H1 (cell line): ENCODE data around the gene PMPCB. TPM values are rescaled to one million over a fixed set of nuclear protein-coding genes. Genes with fewer than 3 reads are reported as not detected.
"Not testable (repeated sequence)": the region's sequence is repeated elsewhere in the genome, so short reads cannot be mapped to it uniquely, and the experiment has no call there.

ENCODE experiments used
- CTCF ChIA-PET: fragments of 300-600 bp; sonication (Branson Sonifier 250); formaldehyde crosslinking; loops from one replicate; lab custom pipeline; 2021; ENCODE audit not compliant: partially characterized antibody; lab: Charles Lee
- POLR2A ChIA-PET: fragments of 300-600 bp; sonication (Branson Sonifier 250); formaldehyde crosslinking; loops from one replicate; lab custom pipeline; 2021; ENCODE audit warnings: inconsistent platforms; ENCODE audit not compliant: partially characterized antibody; lab: Charles Lee
- DNase-seq, 2 experiments: peaks; one replicate each; pipeline versions ENCODE4 v3.0.0 to v3.0.0-alpha.2; 2010 to 2022; ENCODE audit warnings: low spot score in 2 of 2, low read depth in 1 of 2, mixed read lengths in 1 of 2
- FAIRE-seq: peaks from 2 replicates; lab custom pipeline; 2011; peaks lifted over from hg19 to GRCh38; lab: Jason Lieb, UNC
- H2AFZ ChIP-seq: 2 replicates; pipeline ENCODE4 v1.8.1; 2012; ENCODE audit warnings: low read length, inconsistent platforms
- H2AK5ac ChIP-seq: 2 replicates; pipeline ENCODE4 v1.6.1; 2013; ENCODE audit warnings: low read depth, low read length
- H2BK120ac ChIP-seq: replicated peaks from 2 replicates; pipeline ENCODE3; 2013; ENCODE audit warnings: low read depth, low read length, inconsistent platforms
- H2BK12ac ChIP-seq: 2 replicates; pipeline ENCODE4 v1.6.1; 2013; ENCODE audit warnings: low read depth, low read length
- H2BK15ac ChIP-seq: 2 replicates; pipeline ENCODE4 v1.6.1; 2013; ENCODE audit warnings: low read length
- H2BK20ac ChIP-seq: 2 replicates; pipeline ENCODE4 v1.6.1; 2013; ENCODE audit warnings: low read length
- H2BK5ac ChIP-seq: 2 replicates; pipeline ENCODE4 v1.6.1; 2013; ENCODE audit warnings: low read depth, low read length
- H3K14ac ChIP-seq: 2 replicates; pipeline ENCODE4 v1.6.1; 2013; ENCODE audit warnings: inconsistent platforms; ENCODE audit not compliant: insufficient read length
- H3K18ac ChIP-seq: 2 replicates; pipeline ENCODE4 v1.6.1; 2013; ENCODE audit warnings: low read length; ENCODE audit errors: extremely low read depth
- H3K23ac ChIP-seq: 2 replicates; pipeline ENCODE4 v1.6.1; 2013; ENCODE audit warnings: inconsistent platforms; ENCODE audit not compliant: insufficient read length
- H3K23me2 ChIP-seq: 2 replicates; pipeline ENCODE4 v1.6.1; 2013; ENCODE audit warnings: low read depth, low read length
- H3K27ac ChIP-seq: 2 replicates; pipeline ENCODE4 v1.6.1; 2011; ENCODE audit warnings: low read depth, low read length, inconsistent platforms
- H3K27me3 ChIP-seq, 4 experiments: replicated peaks in 1 of 4; 1 replicate in 1 of 4; 2 replicates in 3 of 4; pipeline versions ENCODE4 v1.6.1 to v1.8.1; 2011 to 2013; ENCODE audit warnings: low read length in 3 of 4, mild to moderate bottlenecking in 3 of 4, inconsistent platforms in 2 of 4, mixed read lengths in 2 of 4, moderate library complexity in 1 of 4; ENCODE audit not compliant: control insufficient read depth in 3 of 4, insufficient read depth in 3 of 4; ENCODE audit errors: extremely low read depth in 1 of 4
- H3K36me3 ChIP-seq, 4 experiments: 2 replicates each; pipeline versions ENCODE4 v1.6.1 to v1.8.1; 2011 to 2013; ENCODE audit warnings: mild to moderate bottlenecking in 4 of 4, low read length in 3 of 4, moderate library complexity in 2 of 4, control low read depth in 1 of 4, inconsistent platforms in 1 of 4; ENCODE audit not compliant: insufficient read depth in 4 of 4, control insufficient read depth in 2 of 4
- H3K4ac ChIP-seq: replicated peaks from 2 replicates; pipeline ENCODE3; 2013; ENCODE audit warnings: low read length, low read depth, mixed read lengths, inconsistent platforms; ENCODE audit not compliant: insufficient read length
- H3K4me1 ChIP-seq, 4 experiments: replicated peaks in 1 of 4; 1 replicate in 1 of 4; 2 replicates in 3 of 4; pipeline versions ENCODE4 v1.6.1 to v1.8.1; 2011 to 2013; ENCODE audit warnings: low read length in 3 of 4, inconsistent platforms in 2 of 4, mixed read lengths in 1 of 4; ENCODE audit not compliant: insufficient read depth in 4 of 4, control insufficient read depth in 3 of 4
- H3K4me2 ChIP-seq, 2 experiments: 2 replicates each; pipeline versions ENCODE4 v1.6.1 to v1.8.1; 2011 to 2013; ENCODE audit warnings: low read depth in 2 of 2, low read length in 2 of 2, control low read depth in 1 of 2, inconsistent platforms in 1 of 2, mild to moderate bottlenecking in 1 of 2; ENCODE audit not compliant: insufficient read depth in 1 of 2
- H3K4me3 ChIP-seq, 4 experiments: fragments of 200-600, 300-600 bp in 1 of 4; sonication (generic), shearing (Covaris generic), sonication (Bioruptor Twin) in 1 of 4; 2 replicates each; pipeline versions ENCODE4 v1.5.1 to v1.8.1; 2011 to 2016; ENCODE audit warnings: low read length in 4 of 4, low read depth in 3 of 4, control low read depth in 2 of 4, inconsistent platforms in 2 of 4, mild to moderate bottlenecking in 2 of 4, mixed read lengths in 1 of 4, moderate library complexity in 1 of 4; ENCODE audit not compliant: insufficient read depth in 2 of 4; ENCODE audit errors: extremely low read depth in 1 of 4
- H3K56ac ChIP-seq: replicated peaks from 2 replicates; pipeline ENCODE3; 2013; ENCODE audit warnings: low read depth, mild to moderate bottlenecking, mixed read lengths, low read length, inconsistent platforms; ENCODE audit not compliant: insufficient read length
- H3K79me1 ChIP-seq: 2 replicates; pipeline ENCODE4 v1.6.1; 2013; ENCODE audit warnings: low read depth, low read length, control low read depth
- H3K79me2 ChIP-seq, 2 experiments: 2 replicates each; pipeline versions ENCODE4 v1.6.1 to v1.8.1; 2012 to 2013; ENCODE audit warnings: low read length in 2 of 2, mild to moderate bottlenecking in 2 of 2, inconsistent platforms in 1 of 2; ENCODE audit not compliant: insufficient read depth in 2 of 2, control insufficient read depth in 1 of 2
- H3K9ac ChIP-seq, 4 experiments: replicated peaks in 1 of 4; 1 replicate in 1 of 4; 2 replicates in 3 of 4; pipeline versions ENCODE4 v1.6.1 to v1.8.1; 2011 to 2013; ENCODE audit warnings: low read depth in 3 of 4, low read length in 3 of 4, control low read depth in 2 of 4, mild to moderate bottlenecking in 2 of 4, moderate library complexity in 2 of 4, inconsistent platforms in 1 of 4; ENCODE audit errors: extremely low read depth in 1 of 4
- H3K9me3 ChIP-seq, 2 experiments: 2 replicates each; pipeline versions ENCODE4 v1.6.1 to v1.8.1; 2012 to 2013; ENCODE audit warnings: mild to moderate bottlenecking in 2 of 2, moderate library complexity in 2 of 2, control low read depth in 1 of 2, inconsistent platforms in 1 of 2, low read depth in 1 of 2, low read length in 1 of 2, mixed read lengths in 1 of 2; ENCODE audit not compliant: insufficient read depth in 2 of 2
- H4K20me1 ChIP-seq, 2 experiments: replicated peaks in 1 of 2; 2 replicates each; pipeline versions ENCODE3 to v1.8.1; 2011 to 2013; ENCODE audit warnings: inconsistent platforms in 2 of 2, low read length in 2 of 2, mild to moderate bottlenecking in 1 of 2; ENCODE audit not compliant: insufficient read depth in 2 of 2, control insufficient read depth in 1 of 2
- H4K5ac ChIP-seq: 2 replicates; pipeline ENCODE4 v1.6.1; 2013; ENCODE audit warnings: low read length, low read depth, mixed read lengths, inconsistent platforms; ENCODE audit not compliant: insufficient read length
- H4K8ac ChIP-seq: 2 replicates; pipeline ENCODE4 v1.8.0; 2013; ENCODE audit warnings: mild to moderate bottlenecking, moderate library complexity, low read length, inconsistent platforms; ENCODE audit not compliant: insufficient read depth; ENCODE audit errors: extremely low read depth
- H4K91ac ChIP-seq: replicated peaks from 2 replicates; pipeline ENCODE3; 2013; ENCODE audit warnings: low read length, mixed read lengths, inconsistent platforms; ENCODE audit not compliant: insufficient read length
- WGBS, 2 experiments: shearing (Covaris generic) in 1 of 2; methylation state at CpG; one replicate each; pipeline versions ENCODE4 v1.1.6 to v1.1.7; 2013 to 2015; ENCODE audit warnings: low lambda C conversion rate in 2 of 2, mixed read lengths in 2 of 2, inconsistent platforms in 1 of 2, low coverage in 1 of 2, missing lambda C conversion rate in 1 of 2; ENCODE audit not compliant: insufficient replicate concordance in 2 of 2, insufficient coverage in 1 of 2, insufficient read length in 1 of 2; ENCODE audit errors: extremely low coverage in 1 of 2, missing lambda C conversion rate in 1 of 2; 5-methylcytosine and 5-hydroxymethylcytosine counted together
- polyA plus RNA-seq, 7 experiments: library from polyadenylated mRNA; depleted of rRNA in 3 of 7; stranded (reverse) in 5 of 7; unstranded in 2 of 7; fragments of >200 nt in 5 of 7; fragments of 200-250 nt in 2 of 7; gene quantifications; 1 replicate in 5 of 7; 2 replicates in 1 of 7; 4 replicates in 1 of 7; pipeline versions ENCODE4 v1.2.1 to v1.2.3, GENCODE V29; 2011 to 2013; ENCODE audit warnings: missing spikeins in 2 of 7, mixed read lengths in 2 of 7
- total RNA-seq: library from RNA; stranded (reverse); fragmentation: NEBNext Ultra II Directional; extraction: Animal tissue kit (Norgen Biotek cat#: 25700); gene quantifications from 2 replicates; pipeline ENCODE4 v1.2.1, GENCODE V29; 2021

The PMPCB gene
- total and polyA plus RNA-seq, 2 of the 8 experiments (the other 6 are each of a cell fraction or from before 2014, with no cell fraction given) = 60.6 to 83.5 TPM

GRCh38 chr7:103253699-103254506, 43.3 kb upstream of the PMPCB start:
- H3K79me1 ChIP-seq, H4K20me1 ChIP-seq, H2BK12ac ChIP-seq, H3K14ac ChIP-seq, H2BK120ac ChIP-seq, H3K9me3 ChIP-seq, H2BK15ac ChIP-seq, H3K9ac ChIP-seq, DNase-seq, H3K4ac ChIP-seq, H3K4me1 ChIP-seq, FAIRE-seq, H2AFZ ChIP-seq, H3K23me2 ChIP-seq, H4K8ac ChIP-seq, H4K91ac ChIP-seq, H3K18ac ChIP-seq, H4K5ac ChIP-seq, POLR2A ChIA-PET, H3K4me2 ChIP-seq, H3K56ac ChIP-seq, H3K79me2 ChIP-seq, H3K36me3 ChIP-seq, H2AK5ac ChIP-seq, H3K4me3 ChIP-seq, H2BK20ac ChIP-seq, H2BK5ac ChIP-seq, H3K27me3 ChIP-seq, H3K23ac ChIP-seq, H3K27ac ChIP-seq: not testable (repeated sequence)
- 55% methylated on average over 3 of the region's 3 CpGs; no CpG with 5 or more reads in 1 of the 2 experiments for WGBS, 2 experiments
- CTCF ChIA-PET = interaction anchor here (0.6 kb wide), 1 partner anchor 407 kb away, joined by 5 read pairs; no protein-coding TSS in a partner anchor

- H2AFZ ChIP-seq, H2BK120ac ChIP-seq, H3K23me2 ChIP-seq, H3K4me3 ChIP-seq, H3K27me3 ChIP-seq, H3K79me1 ChIP-seq, H3K14ac ChIP-seq, DNase-seq, FAIRE-seq, H4K20me1 ChIP-seq, H3K18ac ChIP-seq, H4K91ac ChIP-seq, H3K23ac ChIP-seq, CTCF ChIA-PET, H2AK5ac ChIP-seq, H3K9me3 ChIP-seq, H3K56ac ChIP-seq, H4K5ac ChIP-seq, H2BK12ac ChIP-seq, H3K4me1 ChIP-seq, H3K79me2 ChIP-seq, H2BK15ac ChIP-seq, H2BK20ac ChIP-seq, H4K8ac ChIP-seq, H3K4ac ChIP-seq, H3K4me2 ChIP-seq, H3K36me3 ChIP-seq, H3K27ac ChIP-seq, H2BK5ac ChIP-seq, POLR2A ChIA-PET, H3K9ac ChIP-seq: not testable (repeated sequence)
- 83% methylated on average over 2 of the region's 2 CpGs; no CpG with 5 or more reads in 1 of the 2 experiments for WGBS, 2 experiments
Measured at GRCh38 chr7:103264054-103264453, 33.2 kb upstream of the PMPCB start.
